ENCODE measurements around the gene LATS2.

Gene LATS2

DNA sequence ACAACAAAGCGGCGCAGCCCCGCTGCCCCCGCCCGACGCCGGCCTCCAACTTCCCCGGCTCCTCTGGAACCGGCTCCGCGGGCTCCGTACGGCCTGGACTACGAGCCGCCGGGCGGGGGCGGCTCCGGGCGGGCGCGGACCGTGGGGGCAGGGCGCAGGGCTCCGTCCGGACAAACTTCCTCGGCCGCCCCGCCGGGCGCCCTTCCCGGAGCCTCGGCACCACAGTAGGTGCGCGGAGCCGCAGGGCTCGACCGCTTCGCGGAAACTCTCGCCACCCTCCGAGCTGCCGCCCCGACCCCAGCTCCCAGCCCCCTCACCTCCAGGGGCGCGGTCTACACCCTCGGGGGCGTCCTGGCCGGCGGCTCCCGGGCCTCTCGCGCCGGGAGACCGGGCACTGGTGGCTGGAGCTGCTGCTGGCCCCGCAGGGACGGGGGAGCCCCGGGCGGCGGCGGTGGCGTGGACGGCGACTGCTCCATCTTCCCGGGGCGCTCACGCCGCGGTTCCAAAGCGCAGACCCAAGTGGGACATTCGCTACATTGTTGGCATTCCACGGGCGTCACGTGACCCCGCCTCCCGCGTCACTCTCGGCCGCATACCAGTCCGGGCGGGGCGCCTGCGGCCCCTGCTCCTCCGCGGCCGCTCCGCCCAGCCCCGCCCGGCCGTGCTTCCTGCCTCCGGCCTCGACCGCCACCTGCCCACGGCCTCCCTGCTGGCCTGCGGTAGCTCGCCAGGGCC lies at the start of gene LATS2:
Gene LATS2 (minus strand): TSS at position 558 of the 735 bp plus-strand sequence. CDS start 15,560 bp downstream, outside the sequence.
- DNase-seq, result peak; percentile 79

DNA sequence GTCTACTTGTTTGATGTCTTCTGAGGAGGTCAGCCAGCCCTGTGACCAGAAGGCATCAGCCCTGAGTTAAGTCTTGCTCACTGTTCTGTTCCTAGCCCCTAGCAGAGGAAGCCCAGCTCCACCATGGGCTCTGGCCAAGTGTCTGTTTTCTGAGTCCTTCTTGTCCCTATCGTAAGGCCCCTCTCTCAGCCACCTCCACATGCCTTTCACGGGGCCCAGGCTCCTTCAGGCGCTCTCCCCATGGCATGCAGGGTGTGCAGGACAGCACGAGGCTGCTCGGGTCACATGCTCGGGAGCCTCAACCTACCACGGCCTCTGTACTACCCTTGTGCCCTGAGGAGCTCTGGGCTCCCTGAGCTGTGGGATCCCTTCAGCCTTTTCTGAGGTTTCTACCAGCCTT lies 47.8 kb upstream of the LATS2 start:
- no peak for DNase-seq

DNA sequence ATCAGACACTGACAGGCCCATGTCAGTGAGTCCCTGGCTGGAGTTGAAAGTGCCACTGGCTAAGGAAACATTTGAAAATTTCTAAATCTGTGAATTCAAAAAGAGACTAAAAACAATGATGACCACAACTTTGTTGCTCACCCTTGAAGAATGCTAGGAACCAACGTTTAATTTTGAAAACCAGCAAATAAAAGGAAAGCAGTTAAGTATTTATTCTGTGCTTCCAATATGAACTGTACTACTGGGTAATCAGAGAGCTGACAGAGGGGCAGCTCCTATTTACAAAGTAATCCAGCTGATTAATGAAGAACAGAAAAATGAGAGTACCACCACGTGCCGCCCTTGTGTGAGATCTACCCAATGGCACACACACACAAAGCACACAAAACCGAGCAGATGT lies 44.7 kb upstream of the LATS2 start:
- no peak for DNase-seq

DNA sequence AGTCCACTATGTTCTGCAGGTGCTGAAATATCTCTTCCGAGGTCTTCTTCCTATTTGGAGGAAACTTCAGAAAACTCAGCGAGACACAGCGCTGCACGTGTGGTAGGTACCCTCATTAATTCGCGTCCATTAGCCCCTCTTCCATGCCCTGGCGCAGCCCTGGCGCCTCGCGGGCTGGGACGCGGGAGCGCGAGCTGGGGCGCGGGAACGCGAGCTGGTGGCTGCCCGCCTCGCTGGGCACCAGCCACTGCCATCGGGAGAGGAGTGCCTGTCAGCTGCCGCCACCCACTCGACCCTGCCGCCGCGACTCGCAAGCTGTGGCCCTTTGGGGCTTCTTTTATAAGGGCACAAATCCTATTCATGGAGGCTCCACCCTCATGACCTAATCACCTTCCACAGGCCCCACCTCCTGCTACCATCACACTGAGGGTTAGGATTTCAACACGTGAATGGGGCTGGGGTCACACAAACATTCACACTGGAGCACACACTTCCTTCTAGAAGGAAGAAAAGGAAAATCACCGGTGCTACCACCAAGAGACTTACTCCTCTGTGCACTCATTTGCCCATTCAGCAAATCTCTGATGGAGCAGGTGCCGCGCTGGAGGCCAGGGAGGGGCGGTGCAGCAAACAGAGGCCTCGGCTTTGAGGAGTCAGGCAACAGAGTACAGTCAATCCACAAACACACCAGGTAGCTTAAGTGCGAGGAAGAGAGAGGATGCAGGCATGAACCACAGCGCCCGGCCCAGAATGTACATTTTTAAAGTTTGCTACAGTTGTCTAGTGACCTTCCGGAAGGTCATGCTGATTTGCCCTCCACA lies 43.0 kb upstream of the LATS2 start:
- DNase-seq, result no peak

DNA sequence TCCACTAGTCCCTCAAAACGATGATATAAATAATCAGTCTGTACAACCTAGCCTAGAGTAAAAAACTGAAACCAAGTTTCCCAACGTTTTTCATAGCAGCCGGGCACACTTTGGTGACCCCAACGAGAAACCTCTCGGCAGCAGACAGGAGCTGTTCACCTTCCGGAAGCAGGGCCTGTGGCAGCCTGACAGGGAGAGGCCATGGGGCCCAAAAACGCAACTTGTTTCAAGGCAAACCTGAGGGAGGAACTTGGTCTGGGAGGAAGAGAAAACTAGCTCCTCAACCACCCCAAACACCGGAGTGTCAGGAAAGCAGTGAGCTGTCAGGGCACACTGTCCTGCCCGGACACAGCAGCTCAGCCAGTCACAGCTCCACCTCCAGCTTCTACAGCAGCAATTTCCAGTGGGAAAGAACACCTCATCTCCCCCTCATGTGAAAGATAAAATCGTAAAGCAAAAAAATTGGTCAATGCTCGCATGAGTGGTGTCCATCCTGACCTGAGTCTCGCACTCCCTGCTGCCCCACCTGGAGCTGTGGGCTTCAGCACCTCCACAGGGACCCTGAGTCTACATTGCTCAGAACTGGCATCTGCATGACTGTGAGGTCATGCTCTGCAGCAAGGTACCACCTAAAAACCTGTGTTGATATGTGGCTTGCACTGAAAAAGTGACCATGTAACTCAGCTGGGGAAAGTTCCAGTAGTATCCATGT lies 40.6 kb upstream of the LATS2 start:
- no peak for DNase-seq

DNA sequence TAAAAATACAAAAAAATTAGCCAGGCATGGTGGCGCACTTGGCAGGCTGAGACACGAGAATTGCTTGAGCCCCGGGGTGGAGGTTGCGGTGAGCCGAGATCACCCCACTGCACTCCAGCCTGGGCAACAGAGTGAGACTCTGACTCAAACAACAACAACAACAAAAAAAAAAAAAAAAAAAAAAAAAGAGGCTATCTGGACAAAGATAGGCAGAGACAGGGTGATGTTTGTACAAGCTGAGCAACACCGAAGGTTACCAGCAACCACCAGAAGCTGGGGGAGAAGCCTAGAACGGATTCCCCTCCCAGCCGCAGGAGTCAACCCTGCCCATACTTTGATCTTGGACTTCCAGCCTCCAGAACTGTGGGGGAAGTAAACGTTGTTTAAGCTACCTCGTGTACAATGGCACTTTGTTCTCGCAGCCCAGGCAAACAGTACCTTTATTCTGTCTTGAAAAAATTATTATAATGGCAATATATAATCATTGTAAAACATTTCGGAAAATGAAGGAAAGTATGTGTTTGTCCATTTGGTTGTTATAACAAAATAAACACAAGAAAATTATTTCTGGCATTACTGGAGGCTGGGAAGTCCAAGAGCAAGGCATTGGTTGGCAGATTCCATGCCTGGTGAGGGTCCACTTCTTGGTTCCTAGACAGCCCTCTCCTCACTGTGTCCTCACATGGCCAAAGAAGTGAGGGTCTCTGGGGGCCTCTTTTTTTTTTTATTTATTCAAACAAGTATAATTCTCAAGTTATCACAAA lies 39.8 kb upstream of the LATS2 start:
- DNase-seq, result no peak

DNA sequence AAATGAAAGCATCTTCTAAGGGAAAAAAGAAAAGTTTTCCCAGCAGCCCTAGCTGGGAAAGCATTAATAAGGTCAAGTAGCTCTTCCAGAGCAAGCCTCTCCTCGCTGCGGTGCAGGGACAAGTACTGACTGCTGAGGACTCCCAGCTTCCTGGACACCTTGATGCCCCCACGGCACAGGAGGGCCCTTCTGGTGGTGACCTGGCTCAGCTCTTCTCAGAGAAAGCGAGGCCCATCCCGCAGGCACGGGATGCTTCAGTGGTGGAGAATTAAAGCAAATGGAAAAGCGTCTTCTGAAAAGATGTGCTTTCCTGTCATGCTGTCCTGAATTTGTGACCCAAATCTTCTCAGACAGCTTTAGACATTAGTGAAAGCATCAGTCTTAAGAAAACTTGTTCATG lies 38.8 kb upstream of the LATS2 start:
- DNase-seq, result peak; percentile 9

DNA sequence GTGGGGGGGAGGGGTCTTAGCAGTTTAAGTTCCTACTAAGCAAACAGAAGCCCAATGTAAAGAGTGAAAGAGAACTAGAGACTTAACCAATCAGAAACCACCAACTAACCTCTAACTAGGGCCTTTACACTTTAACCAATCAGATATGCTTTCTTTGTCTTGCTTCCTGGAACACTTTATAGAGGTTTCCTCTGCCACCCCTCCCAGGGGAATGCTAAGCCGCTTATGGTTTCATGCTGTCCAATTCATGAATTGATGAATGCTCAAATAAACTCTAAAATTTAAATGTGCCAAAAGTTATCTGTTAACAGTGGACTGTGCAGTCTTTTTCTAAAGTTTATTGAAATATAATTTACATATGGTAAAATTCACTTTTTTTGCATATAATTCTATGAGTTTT lies 33.9 kb upstream of the LATS2 start:
- DNase-seq, result no peak

DNA sequence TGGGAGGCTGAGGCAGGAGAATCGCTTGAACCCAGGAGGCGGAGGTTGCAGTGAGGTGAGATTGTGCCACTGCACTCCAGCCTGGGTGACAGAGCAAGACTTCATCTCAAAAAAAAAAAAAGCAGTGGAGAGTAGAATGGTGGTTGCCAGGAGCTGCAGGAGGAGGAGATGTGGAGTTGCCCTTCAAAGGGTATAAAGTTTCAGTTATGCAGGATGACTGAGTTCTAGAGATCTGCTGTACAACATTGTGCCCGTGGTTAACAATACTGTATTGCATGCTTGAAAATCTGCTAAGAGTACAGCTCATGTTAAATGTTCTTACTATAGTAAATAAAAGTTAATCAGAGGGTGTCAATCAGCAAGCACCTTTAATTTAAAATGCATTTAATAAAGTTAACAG lies 28.4 kb upstream of the LATS2 start:
- no peak for DNase-seq

DNA sequence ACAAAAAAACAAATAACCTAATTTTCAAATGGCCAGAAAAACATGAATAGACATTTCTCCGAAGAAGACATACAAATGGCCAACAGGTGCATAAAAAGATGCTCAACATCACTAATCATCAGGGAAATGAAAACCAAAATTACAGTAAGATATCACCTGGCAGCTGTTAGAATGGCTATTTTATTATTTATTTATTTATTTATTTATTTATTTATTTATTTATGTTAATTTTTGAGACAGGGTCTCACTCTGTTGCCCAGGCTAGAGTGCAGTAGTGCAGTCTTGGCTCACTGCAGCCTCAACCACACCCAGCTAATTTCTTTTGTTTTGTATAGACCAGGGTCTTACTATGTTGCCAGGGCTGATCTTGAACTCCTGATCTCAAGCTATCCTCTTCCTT lies 27.1 kb upstream of the LATS2 start:
- DNase-seq, result no peak

DNA sequence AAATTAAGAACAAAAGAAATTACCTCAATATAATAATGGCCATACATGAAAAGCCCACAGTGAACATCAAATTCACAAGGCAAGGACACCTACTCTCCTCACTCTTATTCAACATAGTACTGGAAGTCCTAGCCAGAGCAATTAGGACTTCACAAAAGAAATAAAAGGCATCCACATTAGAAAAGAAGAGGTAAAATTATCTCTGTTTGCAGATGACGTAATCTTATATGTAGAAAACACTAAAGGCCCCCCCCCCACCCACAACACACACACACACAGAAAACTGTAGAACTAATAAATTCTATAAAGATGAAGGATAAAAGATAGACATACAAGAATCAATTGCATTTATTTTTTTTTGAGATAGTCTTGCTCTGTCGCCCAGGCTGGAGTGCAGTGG lies 25.5 kb upstream of the LATS2 start:
- DNase-seq, result no peak

DNA sequence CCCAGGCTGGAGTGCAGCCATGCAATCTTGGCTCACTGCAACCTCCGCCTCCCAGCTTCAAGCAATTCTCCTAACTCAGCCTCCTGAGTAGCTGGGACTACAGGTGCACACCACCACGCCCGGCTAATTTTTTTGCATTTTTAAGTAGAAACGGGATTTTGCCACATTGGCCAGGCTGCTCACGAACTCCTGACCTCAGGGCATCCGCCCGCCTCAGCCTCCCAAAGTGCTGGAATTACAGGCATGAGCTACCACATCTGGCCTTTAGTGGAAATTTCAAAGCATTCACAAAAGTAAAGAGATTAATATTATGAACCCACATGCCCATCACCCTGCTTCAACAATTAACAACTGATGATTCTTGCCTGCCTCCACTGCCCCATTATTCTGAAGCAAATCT lies 20.5 kb upstream of the LATS2 start:
- no peak for DNase-seq

DNA sequence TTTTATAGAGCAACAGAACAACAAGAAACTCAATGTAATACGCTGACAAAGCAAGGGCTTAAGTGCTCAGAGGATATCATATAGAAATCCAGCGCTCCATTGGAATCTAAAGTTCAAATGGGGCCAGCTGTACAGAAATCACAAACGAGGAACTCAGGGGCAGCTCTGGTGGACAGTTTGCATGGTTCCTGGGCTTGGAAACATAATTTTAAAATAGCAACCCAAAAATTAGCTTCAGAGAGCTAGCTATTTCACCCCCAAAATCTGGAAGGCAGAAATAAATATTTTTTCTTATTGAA lies 19.2 kb upstream of the LATS2 start:
- DNase-seq, result no peak

DNA sequence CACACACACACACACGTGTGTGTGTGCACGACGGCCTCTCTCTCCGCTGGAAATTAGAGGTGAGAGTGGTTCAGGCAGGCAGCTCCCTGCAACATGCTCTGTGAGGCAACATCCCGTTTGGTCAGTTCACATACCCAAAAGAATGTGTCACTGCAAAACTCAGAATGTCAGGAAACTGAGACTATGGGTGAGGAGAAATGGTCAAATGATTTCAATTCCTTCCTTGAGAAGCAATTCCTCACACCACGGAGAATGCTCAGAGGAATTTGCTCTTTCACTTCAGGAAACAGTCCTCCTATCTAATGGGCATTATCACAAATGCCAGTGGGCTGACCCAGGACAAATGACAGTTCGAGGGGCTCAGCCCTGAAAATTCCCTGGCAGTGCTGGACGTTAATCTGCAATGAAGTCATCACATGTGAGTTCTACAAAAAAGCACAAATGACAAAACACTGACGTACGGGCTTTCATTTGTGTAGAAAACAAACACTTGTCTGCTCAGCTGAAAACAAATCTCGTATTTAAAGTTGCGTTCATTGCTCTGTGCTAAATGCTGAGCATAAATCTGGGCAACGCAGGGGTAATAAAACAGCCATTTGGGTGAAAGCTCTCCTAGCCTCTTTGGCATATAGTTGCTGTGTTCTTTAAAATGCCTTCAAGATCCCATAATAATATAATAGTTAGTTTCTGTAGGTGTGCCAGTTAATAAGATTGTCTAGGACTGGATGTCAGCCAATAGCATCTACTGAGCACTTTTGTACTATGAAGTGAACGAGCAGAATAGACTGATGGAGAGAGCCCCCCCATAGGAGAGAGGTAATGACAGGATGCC lies 18.6 kb upstream of the LATS2 start:
- no peak for DNase-seq

DNA sequence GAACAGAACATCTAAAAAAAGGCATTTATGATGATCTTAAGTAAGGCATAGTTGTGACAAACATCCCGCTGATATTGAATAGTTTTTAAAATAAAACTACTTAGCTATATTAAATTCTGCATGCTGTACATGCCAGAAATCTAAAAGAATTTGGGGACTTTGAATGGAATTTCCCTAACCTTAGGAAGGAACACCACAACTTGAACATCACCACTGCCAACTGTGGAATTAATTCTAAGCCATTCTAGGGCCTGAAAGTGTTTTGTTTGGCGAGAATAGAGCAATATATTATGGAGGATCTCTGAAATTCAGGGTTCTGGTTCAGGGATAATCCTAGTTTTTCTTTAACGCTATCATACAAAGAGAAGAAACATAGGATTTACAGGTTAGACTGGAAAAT lies 17.8 kb upstream of the LATS2 start:
- DNase-seq, result no peak

DNA sequence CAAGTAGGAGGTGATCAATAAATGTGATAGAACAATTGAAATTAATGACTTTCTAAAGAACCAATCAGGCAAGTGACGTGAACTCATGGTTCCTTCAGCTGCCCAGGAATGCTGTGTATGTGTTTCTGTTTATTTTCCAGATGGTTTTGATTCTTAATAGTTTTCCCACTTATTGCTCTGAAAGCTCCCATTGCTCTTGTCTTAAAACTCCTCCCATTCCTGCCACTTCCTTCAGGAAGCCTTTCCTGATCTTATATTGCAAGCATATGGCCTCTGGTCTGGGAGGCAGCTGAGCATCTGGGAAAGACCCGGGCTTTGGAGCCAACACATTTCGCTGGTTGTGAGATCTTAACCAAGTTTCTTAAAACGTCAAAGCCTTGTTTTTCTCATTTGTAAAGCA lies 17.1 kb upstream of the LATS2 start:
- no peak for DNase-seq

DNA sequence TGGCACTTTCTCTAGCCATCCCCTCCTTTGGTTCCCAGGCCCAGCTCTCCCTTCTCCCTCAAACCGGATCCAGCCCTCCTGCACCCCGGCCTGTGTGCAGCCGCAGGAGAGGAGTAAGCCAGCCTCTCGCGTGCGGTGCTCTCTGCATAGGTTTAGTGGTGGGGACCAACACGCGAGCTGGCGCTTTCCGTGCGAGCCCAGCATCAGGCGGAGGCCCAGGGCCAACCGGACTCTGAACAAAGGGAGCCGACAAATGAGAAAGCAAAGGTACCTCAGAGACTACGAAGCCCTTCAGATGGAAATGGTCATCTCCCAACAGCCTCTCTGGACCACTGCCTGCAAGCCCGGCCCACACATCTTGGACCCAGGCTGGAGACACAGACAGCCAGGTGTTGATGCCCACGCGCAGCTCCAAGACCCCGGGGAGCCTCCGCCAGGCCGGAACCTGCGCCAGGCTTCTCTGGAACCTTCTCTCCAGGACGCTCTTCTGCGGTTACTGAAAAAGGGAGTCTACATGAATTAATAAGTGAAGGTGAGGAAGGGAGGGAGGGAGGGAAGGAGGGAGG lies 16.5 kb upstream of the LATS2 start:
- no peak for DNase-seq

DNA sequence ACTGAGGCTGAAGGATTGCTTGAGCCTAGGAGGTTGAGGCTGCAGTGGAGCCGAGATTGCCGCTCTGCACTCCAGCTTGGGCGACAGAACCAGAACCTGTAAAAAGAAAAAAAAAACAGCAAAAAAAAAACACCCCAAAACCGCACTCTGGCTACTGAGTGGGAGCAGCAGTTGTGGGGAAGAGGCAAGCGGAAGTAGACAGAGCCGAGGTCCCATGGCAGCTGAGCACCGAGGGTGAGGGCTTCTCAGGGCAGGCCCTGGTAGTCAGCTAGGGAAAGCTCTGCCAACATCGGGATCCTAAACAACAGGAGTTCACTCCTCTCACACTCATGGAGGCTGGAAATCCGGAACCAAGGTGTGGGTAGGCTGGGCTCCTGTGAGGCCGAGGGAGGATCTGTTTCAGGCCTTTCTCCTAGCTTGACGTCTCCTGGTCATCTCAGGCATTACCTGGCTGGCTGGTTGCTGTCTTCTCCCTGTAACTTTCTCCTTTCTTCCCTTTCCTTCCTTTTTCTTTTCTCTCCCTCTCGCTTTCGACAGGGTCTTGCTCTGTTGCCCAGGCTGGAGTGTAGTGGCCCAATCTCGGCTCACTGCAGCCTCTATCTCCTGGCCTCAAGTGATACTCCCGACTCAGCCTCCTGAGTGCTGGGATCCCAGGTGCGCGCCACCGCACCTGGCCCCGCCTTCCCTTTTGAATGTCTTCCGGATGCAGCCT lies 15.8 kb upstream of the LATS2 start:
- no peak for DNase-seq

DNA sequence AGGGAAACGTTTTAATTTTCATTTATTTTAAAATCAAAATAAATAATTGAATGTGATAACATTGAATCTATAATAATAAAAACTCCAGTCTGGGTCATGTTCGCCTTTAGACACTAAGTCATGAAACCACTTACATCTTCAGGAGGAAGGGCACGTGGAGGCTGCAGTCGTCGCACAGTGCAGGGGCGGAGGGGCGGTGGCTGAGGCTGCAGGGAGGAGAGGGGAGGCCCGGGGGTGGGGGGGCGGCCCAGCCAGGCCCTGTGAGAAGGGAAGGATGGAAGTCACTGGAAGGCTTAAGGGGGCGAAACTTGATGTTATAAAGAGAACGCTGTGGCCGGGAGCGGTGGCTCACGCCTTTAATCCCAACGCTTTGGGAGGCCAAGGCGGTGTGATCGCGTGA lies 14.9 kb upstream of the LATS2 start:
- no peak for DNase-seq

DNA sequence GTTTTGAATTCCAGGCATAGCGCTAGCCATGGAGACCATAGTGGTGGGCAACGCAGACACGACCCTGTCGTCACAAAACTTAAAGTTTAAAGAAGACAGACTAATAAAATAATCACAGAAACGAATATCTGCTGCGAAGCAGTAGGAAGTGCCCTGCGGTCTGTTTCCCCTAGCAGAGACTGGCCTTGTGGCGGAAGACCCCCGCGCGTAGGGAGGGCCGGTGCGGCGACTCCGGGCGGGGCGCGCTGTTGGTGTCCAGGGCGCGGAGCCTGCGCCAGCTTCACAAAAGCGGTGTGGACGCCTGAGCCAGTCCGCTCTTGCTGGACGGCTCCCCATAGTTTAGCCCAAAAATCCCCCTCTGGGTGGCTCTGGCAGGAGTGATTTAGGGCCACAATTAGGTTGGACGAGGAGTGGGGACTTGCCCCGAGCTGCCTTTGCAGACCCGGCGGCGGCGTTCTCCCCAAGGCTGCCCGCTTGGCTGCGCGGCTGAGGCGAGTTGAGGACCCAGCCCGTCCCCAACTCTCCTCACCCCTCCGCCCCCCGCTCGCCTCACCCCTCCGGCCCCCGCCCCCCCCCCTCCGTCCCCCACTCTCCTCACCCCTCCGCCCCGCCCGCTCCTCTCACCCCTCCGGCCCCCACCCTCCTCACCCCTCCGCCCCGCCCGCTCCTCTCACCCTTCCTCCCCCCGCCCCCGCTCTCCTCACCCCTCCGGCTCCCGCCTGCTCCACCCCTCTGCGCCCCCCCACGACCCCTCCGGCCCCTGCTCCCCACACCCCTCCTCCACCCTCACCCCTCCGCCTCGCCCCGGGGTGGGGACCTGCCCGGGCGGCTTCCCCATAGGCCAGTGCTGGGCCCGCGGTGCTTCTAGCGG lies 14.2 kb upstream of the LATS2 start:
- DNase-seq, result peak; percentile 70

Data from activated CD8-positive, alpha-beta memory T cell treated with anti-CD3 and anti-CD28 coated beads for 24 hours (primary cell).